Skin of body (tissue), 2 donors: ENCODE measurements around the gene LBP. TPM values are rescaled to one million over a fixed set of nuclear protein-coding genes. Genes with fewer than 3 reads are reported as not detected.
"Not testable (repeated sequence)": the region's sequence is repeated elsewhere in the genome, so short reads cannot be mapped to it uniquely, and the experiment has no call there.

Experiments
- DNase-seq: peaks from one replicate; lab custom pipeline; 2025; lab: John Stamatoyannopoulos, UW
- total RNA-seq: library from RNA; depleted of rRNA; stranded (reverse); fragments of >200 nt; gene quantifications from one replicate; pipeline ENCODE4 v1.2.3, GENCODE V29; 2014

The LBP gene
- total RNA-seq, 1 donor from 2014 or later = 0.30 TPM

DNA sequence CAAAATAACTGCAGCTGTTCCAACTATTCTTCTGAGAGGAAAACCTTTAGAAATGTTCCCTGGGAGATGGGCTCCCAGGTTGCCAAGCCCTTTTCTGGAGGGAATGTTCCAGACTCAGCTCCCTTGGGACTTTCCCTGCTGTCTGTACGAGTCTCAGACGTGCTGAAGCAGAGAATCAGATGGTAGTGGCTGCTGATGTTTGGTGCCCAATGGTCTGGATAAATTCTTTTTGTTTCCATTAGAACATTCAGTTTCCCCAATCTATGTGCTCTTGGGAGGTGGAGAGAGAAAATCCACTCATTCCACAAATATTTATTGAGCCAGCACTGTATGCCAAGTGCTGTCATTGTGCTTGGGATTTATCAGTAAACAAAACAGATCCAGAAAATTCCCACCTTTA is 48.9 kb downstream of the LBP start:
- DNase-seq = no peak

DNA sequence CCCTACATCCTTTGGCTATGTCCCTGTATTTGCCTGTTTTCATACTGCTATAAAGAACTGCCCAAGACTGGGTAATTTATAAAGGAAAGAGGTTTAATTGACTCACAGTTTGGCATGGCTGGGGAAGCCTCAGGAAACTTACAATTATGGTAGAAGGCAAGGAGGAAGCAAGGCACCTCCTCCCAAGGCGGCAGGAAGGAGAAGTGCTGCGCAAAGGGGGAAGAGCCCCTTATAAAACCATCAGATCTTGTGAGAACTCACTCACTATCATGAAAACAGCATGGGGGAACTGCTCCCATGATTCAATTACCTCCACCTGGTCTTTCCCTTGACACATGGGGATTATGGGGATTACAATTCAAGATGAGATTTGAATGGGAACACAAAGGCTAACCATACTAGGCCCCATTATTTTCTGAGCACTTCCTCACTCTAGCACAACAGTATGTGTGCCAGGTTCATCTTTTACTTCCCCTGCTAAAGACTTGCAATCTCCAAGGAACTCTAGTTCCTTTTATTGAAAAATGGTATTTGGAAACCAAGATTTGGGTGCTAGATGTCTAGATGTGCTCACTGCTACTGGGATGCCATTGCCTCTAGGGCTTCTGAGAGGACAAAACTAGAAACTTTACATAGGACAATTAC is 49.6 kb downstream of the LBP start:
- not testable (repeated sequence) for DNase-seq

DNA sequence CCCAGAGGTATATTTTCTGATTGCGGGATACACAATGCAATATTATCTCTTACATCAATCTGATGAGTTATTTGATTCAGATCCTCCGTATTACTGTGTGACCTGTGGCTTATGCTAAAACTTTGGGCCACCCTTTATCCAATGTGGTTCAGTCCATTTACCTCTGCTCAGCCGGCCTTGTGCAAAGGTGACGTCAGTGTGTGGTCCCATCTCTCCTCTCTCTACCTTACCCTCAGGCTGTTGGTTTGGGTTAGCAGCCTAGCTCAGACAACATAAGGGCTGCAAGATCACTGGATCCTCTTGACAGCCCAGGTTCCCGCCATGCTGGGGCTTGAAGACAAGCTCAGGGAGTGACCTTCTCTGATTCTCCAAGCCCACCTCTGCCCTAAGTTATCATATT is 55.8 kb downstream of the LBP start:
- DNase-seq = no peak

DNA sequence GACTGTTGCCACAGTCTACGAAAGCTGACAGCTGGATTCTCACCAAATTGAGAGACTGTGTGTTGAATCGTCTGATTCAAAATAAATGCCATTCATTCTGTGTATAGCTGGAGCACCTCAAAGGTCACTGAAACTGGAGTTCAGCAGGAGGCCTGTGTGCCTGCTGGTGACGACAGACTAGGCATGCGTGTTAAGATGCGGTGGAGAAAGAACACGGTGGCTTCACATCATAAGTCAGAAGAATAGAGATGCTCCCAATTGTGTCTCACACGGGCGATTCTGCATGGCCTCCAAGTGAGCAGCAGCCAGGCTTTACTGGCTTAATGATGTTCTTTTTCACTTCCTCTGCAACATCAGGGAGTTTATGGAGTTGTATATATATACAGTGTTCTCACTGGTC is 56.5 kb downstream of the LBP start:
- no peak for DNase-seq

DNA sequence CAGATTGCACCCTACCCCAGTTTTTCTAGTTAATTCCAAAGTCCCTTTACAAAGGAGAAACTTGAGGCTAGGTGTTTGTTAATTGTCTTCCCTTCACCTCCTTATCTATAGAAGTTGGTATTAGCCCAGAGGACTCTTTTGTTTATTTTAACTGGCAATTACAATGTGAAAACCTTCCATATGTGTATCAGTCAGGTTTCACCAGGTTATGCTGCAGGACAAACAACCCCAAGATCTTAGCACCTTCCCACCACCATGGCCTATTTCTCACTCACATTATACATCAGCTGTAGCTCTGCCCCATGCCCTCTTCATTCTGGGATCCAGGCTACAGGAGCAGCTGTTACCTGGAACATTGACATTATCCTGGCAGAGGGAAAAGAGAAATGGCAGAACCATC is 57.7 kb downstream of the LBP start:
- DNase-seq = no peak

DNA sequence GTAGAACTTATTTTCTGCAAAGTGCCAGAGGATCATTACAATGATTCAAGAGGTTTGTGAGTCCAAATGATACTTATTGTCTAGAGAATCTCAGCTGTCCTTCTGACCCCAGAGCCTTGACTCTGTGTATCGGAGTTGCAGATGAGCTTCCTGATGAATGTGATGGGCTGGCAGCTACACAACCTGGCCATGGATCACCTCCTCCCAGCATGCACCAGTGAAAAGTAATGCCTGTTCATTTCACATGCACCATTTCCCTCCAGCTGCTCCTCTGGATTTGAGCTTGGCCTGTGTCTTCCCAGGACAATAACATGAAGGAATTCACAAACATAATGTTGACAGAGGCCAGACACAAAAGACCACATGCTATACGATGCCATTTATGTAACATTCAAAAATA is 58.9 kb downstream of the LBP start:
- no peak for DNase-seq

DNA sequence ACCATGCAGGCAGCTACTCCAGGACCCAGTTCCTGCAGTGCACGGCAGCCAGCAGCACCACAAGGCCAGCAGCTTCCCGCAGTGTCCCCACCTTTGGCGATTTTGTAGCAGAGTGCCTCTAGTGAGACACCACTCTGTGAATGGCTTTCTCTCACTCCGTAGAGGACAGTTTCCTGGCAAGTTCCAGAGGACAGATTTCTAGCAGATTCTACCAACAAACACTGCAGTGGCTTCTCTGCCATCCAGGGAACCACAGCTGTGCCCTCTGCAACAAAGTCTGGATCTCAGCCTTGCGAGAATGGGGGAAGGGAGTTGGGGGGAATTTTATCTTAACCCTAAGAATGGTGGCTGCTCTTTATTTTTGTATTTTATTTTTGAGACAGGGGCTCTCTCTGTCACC is 60.2 kb downstream of the LBP start:
- DNase-seq = no peak

DNA sequence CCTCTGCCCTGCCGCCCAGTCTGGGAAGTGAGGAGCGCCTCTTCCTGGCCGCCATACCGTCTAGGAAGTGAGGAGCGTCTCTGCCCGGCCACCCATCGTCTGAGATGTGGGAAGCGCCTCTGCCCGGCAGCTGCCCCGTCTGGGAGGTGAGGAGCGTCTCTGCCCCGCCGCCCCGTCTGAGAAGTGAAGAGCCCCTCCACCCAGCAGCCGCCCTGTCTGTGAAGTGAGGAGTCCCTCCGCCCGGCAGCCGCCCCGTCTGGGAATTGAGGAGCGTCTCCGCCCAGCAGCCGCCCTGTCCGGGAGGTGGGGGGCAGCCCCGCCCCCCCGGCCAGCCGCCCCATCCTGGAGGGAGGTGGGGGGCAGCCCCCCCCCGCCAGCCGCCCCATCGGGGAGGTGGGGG is 61.0 kb downstream of the LBP start:
- DNase-seq = no peak

DNA sequence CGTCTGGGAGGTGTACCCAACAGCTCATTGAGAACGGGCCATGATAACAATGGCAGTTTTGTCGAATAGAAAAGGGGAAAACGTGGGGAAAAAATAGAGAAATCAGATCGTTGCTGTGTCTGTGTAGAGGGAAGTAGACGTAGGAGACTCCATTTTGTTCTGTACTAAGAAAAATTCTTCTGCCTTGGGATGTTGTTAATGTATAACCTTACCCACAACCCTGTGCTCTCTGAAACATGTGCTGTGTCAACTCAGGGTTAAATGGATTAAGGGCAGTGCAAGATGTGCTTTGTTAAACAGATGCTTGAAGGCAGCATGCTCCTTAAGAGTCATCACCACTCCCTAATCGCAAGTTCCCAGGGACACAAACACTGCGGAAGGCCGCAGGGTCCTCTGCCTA is 61.5 kb downstream of the LBP start:
- DNase-seq = not testable (repeated sequence)

DNA sequence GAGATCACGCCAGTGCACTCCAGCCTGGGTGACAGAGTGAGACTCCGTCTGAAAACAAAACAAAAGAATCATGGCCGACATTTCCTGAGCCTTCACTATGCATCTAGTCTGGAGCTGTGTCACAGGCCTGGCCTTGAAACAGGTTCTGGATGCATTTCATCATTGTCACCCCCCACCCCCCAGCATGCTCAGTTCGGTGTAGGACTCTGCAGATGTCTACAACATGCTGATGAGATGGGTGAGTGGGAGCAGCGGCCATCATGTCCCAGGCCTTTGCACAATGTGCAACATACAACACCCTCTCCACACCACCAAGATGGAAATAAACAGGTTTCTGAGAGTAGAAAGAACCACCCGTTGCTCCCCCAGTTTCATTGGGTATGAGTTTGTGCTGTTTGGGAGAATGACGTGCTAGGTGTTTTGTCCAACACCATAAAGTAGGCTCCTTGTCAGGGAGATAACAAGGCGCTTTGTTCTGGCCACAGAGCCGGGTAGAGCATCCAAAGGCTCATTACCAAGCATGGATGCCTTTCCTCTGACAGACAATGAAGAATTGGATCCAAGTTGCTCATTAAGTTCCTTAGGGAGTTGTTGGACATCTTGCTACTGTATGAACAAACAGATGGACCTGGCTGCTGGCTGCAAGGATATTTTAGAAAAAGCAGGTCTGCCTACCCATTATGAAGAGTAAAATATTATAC is 66.7 kb downstream of the LBP start:
- DNase-seq = no peak

DNA sequence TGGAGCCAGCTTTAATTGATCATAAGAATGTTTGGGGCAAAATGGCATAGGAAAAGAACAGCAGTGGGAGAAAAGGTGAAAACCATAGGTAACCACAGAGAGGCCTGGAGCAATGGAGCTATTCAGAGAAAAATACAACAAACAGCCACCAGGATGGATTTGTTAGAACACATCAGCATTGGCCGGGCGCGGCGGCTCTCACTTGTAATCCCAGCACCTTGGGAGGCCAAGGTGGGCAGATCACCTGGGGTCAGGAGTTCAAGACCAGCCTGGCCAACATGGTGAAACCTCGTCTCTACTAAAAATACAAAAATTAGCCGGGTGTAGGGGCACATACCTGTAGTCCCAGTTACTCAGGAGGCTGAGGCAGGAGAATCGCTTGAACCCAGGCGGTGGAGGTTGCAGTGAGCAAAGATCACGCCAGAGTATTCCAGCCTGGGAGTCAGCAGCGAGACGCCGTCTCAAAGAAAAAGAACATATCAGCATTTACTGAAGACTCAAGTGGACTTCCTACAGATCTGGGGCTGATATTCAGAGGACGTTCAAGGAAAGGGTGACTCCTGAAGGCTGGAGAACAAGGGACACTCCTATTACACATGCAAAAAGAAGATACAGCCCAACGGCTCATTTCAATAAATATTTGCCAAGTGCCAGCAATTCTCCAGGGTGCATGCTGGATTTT is 68.6 kb downstream of the LBP start:
- no peak for DNase-seq

DNA sequence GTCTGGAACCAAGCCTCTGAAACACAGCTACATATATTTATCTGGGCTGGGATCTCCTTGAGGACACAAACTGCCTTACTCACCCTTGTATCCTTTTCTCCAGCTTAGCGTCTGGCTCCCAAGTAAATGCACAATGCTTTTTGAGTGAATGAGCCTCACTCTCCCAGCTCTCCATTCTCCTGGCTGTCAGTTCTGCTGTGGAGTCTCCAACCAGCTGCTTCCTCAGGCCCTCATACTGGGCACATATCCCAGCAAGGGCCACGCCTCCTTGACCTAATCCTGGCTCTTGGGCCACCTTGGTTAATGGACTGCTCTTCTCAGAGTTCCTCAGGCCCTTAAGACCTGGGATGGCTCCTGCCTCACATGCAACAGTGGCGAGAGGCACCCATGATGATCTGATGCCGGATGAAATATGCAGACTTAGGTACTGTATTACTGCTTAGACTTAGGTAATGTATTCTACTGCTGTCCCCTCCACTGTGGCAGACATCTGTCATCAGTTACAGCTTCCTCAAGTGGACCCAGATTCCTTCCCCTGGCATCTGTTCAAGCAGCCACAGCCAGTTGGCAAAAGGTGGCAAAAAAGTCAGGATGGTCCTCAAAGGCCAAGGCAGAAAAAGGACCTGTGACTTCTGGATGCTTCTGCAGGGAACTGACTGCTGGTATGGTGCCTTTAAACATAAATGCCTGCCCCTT is 72.4 kb downstream of the LBP start:
- DNase-seq = no peak

DNA sequence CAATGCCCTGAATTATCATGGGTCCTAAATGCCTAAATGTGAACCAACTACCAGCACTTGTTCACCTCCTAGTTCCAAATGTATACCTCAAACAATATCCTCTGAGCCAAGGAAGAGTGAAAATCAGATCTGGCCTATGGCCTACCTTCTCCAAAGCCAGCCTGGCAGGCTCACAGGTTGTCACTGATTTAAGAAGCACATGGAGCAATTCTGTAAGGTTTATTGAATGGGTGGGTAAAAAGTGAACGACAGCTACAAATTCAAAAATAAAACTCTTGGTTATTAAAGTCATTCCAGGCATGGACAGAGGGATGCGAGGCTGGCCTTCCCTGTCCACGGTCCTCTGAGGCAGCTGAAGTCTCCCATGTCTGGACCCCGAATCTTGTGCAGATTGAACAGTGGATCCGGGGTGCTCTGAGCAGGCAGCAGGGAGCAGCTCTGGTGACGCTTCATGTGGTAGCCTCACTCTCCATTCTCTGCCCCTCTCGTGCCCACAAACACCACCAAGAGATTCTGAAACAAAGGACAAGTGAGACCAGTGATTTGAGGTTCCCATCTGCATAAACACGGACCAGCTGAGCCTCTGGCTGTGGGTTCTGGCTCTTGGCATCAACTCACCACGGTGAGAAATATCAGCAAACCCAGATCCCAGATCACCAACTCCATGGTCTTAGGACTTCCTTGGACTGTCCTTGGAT is 74.3 kb downstream of the LBP start:
- no peak for DNase-seq

DNA sequence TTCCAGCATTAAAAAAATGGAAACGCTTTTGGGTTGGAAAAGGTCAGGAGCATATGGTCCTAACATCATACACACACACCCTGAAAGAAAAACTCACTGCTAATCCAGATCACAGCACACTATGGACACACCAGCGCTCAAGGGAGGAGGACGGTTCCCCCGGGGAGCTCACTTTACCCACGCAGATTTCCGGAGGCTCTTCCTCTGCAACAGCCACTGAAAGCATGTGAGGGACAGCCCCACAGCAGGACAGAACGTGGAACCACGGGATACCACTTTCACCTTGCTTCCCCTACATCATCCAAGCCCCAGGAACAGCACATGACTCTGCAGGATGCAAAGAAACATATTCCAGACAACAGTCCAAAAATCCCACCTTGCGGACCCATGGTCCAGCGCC is 75.6 kb downstream of the LBP start:
- DNase-seq = no peak

DNA sequence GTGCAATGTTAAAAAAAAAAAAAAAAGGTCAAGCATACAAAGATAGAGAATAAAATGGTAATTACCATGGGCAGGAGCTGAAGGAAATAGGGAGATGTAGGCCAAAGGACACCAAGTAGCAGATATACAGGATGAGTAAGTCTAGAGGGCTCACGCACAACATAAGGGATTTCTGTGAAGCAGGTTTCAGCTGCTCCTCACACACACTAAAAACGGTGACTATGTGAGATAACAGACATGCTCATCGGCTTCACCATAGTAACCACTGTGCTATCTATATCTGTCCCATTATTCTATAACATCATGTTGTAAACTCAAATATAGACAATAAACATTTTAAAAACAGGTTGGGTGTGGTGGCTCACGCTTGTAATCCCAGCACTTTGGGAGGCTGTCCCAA is 77.3 kb downstream of the LBP start:
- no peak for DNase-seq

DNA sequence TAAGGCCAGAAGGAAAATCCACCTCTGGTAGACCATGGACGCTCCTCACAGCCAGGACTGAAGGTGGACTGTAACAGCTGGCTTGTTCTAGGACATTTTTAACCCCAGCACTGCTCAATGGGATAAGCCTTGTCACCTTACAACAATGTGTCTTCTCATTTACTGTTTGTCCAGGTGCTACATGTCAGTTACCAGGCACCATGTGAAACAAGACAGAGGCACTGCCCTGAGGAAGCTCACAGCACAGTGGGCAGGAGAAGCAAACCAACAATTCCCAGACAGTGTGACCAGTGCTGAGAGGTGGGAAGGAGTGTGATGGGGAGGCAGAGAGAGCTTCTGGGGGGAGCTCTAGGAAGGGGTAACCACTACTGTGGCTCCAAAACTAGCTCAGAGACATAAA is 78.1 kb downstream of the LBP start:
- no peak for DNase-seq

DNA sequence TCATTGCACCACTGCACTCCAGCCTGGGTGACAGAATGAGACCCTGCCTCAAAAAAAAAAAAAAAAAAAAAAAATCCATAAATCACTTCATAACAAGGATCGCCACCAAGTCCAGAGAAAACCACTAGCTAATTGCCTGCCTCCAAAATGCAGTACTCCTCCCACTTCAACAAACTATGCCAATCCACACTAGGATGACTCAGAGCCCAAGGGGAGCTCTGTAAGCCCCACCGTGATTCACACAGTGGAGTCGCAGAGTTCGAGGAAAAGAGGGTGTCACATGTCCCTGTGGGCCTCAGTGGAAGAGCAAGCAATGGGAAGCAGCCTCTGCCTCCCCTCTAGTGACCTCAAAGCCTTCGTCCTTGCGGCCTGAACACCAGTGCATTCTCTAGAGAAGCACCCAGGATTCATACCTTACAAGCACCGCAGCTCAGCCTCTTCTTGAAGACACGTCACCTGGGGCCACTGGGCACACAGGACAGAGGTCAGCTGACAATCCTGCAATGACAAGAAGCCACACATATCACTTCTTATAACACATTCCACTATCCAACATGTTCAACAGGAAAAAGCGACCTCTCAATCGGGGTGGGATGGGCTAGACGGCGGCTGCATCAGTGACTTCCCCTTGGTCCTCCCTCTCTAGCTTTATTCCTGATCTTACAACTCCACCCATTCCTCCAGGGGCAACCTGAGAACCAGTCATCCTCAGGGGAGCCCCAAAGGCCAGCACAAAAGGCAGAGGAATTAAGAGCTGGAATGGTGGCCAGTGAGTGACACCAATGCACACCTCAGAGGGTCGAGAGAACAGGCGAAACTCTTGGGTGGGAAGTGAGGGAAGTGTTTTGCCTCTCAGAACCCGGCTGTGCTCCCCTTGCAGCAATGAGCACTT is 80.0 kb downstream of the LBP start:
- DNase-seq = no peak
